HepG2 (cell line): ENCODE data around the gene NDUFS6. TPM values are rescaled to one million over a fixed set of nuclear protein-coding genes. Genes with fewer than 3 reads are reported as not detected.
A peak's percentile ranks its signal among the peaks of the same experiment; 100 is the strongest.

Experiments
- HNF4G ChIP-seq, 2 experiments: sonication (generic) in 1 of 2; formaldehyde crosslinking in 1 of 2; IDR thresholded peaks; 2 replicates each; pipeline versions ENCODE4 v1.4.0 to v1.6.1; 2011 to 2020; ENCODE audit warnings: borderline replicate concordance in 2 of 2, low read depth in 2 of 2, mild to moderate bottlenecking in 2 of 2, low read length in 1 of 2, missing genetic modification reagents in 1 of 2, moderate library complexity in 1 of 2
- LCORL ChIP-seq, 2 experiments: fragments of 450-650 bp in 1 of 2; sonication (generic) in 1 of 2; formaldehyde crosslinking in 1 of 2; IDR thresholded peaks; 2 replicates each; pipeline versions ENCODE4 v1.5.0 to v1.6.1; 2017 to 2020; ENCODE audit warnings: antibody characterized with exemption in 1 of 2, missing genetic modification reagents in 1 of 2
- NR2F6 ChIP-seq, 2 experiments: IDR thresholded peaks; 2 replicates each; pipeline ENCODE4 v1.6.1; 2016; ENCODE audit warnings: antibody characterized with exemption in 1 of 2, mild to moderate bottlenecking in 1 of 2
- RNF2 ChIP-seq: fragments of 450-650 bp; conservative IDR thresholded peaks from 2 replicates; pipeline ENCODE4 v1.6.1; 2016; ENCODE audit warnings: low read depth
- SRY ChIP-seq: sonication (generic); formaldehyde crosslinking; IDR thresholded peaks from 2 replicates; pipeline ENCODE4 v1.8.0; 2022; ENCODE audit warnings: mild to moderate bottlenecking, missing genetic modification reagents
- SSRP1 ChIP-seq: IDR thresholded peaks from 2 replicates; pipeline ENCODE4 v1.6.1; 2016; ENCODE audit warnings: control low read depth
- ZBTB10 ChIP-seq: sonication (generic); formaldehyde crosslinking; IDR thresholded peaks from 2 replicates; pipeline ENCODE4 v1.4.0; 2020; ENCODE audit warnings: missing genetic modification reagents, borderline replicate concordance
- ZNF101 ChIP-seq: sonication (generic); formaldehyde crosslinking; IDR thresholded peaks from 2 replicates; pipeline ENCODE4 v1.4.0; 2020; ENCODE audit warnings: mild to moderate bottlenecking, low read depth, missing genetic modification reagents, borderline replicate concordance
- ZNF264 ChIP-seq: sonication (generic); formaldehyde crosslinking; IDR thresholded peaks from 2 replicates; pipeline ENCODE4 v1.4.0; 2020; ENCODE audit warnings: missing genetic modification reagents
- ZNF275 ChIP-seq: sonication (generic); formaldehyde crosslinking; IDR thresholded peaks from 2 replicates; pipeline ENCODE4 v1.8.0; 2022; ENCODE audit warnings: missing genetic modification reagents, mild to moderate bottlenecking, inconsistent platforms, borderline replicate concordance
- ZNF460 ChIP-seq: sonication (generic); formaldehyde crosslinking; IDR thresholded peaks from 2 replicates; pipeline ENCODE4 v1.5.1; 2020; ENCODE audit warnings: missing genetic modification reagents, mild to moderate bottlenecking, borderline replicate concordance
- ZNF550 ChIP-seq: sonication (generic); formaldehyde crosslinking; IDR thresholded peaks from 2 replicates; pipeline ENCODE4 v1.4.0; 2020; ENCODE audit warnings: mild to moderate bottlenecking, missing genetic modification reagents, borderline replicate concordance
- ZNF646 ChIP-seq: sonication (generic); formaldehyde crosslinking; IDR thresholded peaks from 2 replicates; pipeline ENCODE4 v1.9.0; 2021; ENCODE audit warnings: mild to moderate bottlenecking, missing genetic modification reagents
- ZNF746 ChIP-seq: sonication (generic); formaldehyde crosslinking; IDR thresholded peaks from 2 replicates; pipeline ENCODE4 v1.8.0; 2022; ENCODE audit warnings: mild to moderate bottlenecking, missing genetic modification reagents
- ZNF883 ChIP-seq: sonication (generic); formaldehyde crosslinking; IDR thresholded peaks from 2 replicates; pipeline ENCODE4 v1.5.1; 2020; ENCODE audit warnings: mild to moderate bottlenecking, missing genetic modification reagents; ENCODE audit errors: not compliant biosample characterization
- polyA plus RNA-seq, 8 experiments: library from polyadenylated mRNA; depleted of rRNA in 3 of 8; stranded (reverse) in 7 of 8; unstranded in 1 of 8; fragments of >200 nt; fragmentation: Illumina TruSeq in 4 of 8; extraction: Trizol in 4 of 8; gene quantifications; 2 replicates each; pipeline versions ENCODE4 v1.2.1 to v1.2.3, GENCODE V29; 2011 to 2016; ENCODE audit warnings: low read depth in 4 of 8, missing spikeins in 1 of 8, mixed read lengths in 1 of 8; ENCODE audit not compliant: insufficient read depth in 1 of 8
- total RNA-seq, 5 experiments: library from RNA; depleted of rRNA; stranded (reverse); fragments of >200 nt; fragmentation: Illumina TruSeq; extraction: Trizol; gene quantifications; 2 replicates each; pipeline ENCODE4 v1.2.3, GENCODE V29; 2016; ENCODE audit warnings: low read depth in 1 of 5

The NDUFS6 gene
- total and polyA plus RNA-seq, 2 of the 13 experiments (the other 11 are each of a cell fraction or from before 2014, with no cell fraction given): 23.7 to 50.4 TPM

- TF ChIP-seq HNF4G (IDR thresholded peaks at IDR 0.05; ENCODE audit: borderline replicate concordance, low read depth, low read length) (peak; percentile 54; the same call in 1 of the 2 replicates), HNF4G (CRISPR knock-in tag; IDR thresholded peaks at IDR 0.05; ENCODE audit: borderline replicate concordance, low read depth) (peak; percentile 39; the same call in 1 of the 2 replicates), ZNF264 (CRISPR knock-in tag) (peak; percentile 40; the same call in 1 of the 2 replicates), ZNF101 (CRISPR knock-in tag) (no peak), SRY (CRISPR knock-in tag) (peak; percentile 65; the same call in 1 of the 2 replicates), NR2F6 (IDR thresholded peaks at IDR 0.05) (peak; percentile 84), NR2F6 (CRISPR knock-in tag; IDR thresholded peaks at IDR 0.05) (peak; percentile 97), ZBTB10 (CRISPR knock-in tag) (peak; percentile 68; the same call in 1 of the 2 replicates), ZNF275 (CRISPR knock-in tag) (no peak), RNF2 (no peak), SSRP1 (CRISPR knock-in tag) (no peak; the same call in 1 of the 2 replicates), ZNF883 (CRISPR knock-in tag) (peak; percentile 61), ZNF550 (CRISPR knock-in tag) (no peak), ZNF746 (CRISPR knock-in tag) (no peak), ZNF646 (no peak), LCORL (IDR thresholded peaks at IDR 0.05) (no peak), LCORL (CRISPR knock-in tag; IDR thresholded peaks at IDR 0.05) (0 out of 2 replicates have a peak, but pooled peaks have one; percentile 21), ZNF460 (CRISPR knock-in tag) (no peak)
Observed at GRCh38 chr5:1801222-1801966, at the start of gene NDUFS6 (continued).
